Measurements from ENCODE around the gene RALGAPA1.

The RALGAPA1 gene

DNA sequence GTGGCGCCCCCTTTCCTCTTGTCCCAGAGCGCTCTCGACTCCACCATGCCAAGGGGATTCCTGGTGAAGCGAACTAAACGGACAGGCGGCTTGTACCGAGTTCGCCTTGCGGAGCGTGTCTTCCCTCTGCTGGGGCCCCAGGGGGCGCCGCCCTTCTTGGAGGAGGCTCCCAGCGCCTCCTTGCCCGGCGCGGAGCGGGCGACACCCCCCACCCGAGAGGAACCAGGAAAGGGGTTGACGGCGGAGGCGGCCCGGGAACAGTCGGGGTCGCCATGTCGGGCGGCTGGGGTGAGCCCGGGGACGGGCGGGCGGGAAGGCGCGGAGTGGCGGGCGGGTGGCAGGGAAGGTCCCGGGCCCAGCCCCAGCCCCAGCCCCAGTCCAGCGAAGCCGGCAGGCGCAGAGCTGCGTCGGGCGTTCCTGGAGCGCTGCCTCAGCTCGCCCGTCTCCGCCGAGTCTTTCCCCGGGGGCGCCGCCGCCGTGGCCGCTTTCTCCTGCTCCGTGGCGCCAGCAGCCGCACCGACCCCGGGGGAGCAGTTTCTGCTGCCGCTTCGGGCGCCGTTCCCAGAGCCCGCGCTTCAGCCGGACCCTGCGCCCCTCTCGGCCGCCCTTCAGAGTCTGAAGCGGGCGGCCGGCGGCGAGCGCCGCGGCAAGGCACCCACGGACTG, 274.8 kb downstream of the RALGAPA1 start:
- DNase-seq: no peak

DNA sequence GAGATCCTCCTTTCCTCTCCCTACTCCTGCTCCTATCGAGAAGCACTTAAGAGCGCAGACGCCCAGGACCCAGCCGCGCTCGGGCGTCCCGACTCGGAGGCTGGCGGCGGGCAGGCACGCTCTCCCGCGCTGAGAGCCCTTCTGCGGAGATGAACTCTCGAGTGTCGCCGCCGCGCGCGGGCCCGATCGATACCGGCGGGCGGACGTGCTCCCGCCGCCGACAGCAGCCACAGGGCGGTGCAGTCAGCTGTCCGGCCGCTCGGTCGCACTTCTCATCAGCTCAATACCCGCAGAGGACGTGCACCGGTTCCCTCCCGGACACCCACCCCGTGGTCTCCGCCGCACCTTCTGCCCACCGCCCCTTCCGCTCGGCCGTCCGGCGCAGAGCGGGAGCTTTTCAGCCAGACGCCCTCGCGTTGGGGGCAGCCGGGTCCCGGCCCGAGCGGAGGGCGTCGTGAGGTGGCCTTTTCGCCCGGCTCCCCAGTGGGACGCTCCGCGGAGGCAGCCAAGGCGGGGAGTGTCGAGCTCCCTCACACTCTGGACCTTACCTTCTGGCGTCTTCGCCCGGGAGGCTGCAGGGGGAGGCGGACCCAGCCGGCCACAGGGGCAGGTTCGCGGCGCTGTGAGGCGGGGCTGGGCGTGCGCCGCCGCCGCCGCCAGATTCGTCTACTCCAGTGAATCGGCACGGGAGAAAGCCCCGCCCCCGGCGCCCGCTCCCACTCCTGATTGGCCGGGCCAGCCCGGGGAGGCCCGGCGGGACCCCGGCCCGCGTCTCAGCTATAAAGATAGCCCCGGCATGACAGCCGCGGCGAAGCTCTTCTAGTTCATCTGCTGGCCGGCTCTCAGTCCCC, 275.5 kb downstream of the RALGAPA1 start, which contains the start of gene INSM2:
Gene INSM2, plus strand, starts transcription at position 808 of the 851 bp plus-strand sequence. CDS start 89 bp downstream, outside the sequence.
- peak; percentile 34 for DNase-seq

DNA sequence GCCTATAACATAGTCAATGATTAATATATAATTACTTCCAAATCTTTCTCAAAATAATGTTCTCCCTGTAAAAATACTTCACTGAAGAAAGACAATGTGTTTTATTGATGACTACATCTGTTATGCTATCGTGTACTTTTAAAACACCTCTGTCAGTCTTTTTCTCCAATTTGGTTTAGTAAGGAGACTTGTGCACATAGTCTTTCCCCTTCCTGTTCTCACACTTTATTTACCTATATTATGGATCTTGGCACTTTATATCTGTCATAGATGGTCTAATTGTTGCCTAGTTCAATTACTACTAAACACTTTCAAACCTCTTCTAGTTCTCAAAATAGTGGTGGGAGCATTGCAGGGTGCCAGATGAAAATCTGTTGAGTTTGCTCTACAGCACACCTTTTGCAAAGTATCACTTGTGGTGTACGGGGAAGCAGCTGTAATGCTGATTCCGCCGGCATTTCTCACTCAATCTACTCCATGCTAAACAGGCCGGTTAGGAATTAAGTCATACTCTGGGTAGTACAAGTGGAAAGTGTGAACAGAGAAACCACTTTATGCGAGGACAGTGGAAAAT, 276.2 kb downstream of the RALGAPA1 start:
- DNase-seq: no peak

DNA sequence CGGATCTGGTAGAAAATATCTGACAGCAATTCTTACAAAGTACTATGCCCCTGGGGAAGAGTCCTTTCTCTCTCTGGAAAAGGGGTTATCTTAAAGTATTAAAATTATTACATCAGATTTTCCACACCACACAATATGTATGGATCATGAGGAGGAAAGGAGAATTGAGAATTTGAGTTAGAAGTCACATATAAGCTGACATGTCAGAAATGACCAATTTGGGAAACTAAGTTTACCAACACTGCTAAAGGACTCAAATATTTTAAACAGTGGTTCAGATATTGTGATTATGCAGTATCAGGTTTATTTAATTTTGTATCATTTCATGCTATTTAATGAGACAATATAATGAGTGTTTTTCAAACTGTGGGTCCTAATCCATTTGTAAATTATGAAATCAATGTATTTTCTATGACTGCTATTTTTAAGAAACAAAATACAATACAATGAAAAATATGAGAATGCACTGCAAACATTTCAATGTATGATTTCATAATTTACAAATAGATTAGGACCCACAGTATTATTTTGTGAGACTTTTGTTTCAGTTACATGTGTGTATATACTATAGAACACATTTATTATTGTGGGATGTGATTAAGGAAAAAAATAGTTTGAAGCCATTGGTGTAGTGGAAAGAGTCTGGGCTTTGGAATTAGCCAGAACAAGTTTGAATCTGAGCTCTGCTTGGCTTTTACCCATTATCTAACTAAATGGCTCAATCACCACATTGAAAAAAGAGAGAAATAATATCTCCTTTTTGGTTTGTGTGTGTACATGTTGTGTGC, 276.9 kb downstream of the RALGAPA1 start:
- DNase-seq: no peak

DNA sequence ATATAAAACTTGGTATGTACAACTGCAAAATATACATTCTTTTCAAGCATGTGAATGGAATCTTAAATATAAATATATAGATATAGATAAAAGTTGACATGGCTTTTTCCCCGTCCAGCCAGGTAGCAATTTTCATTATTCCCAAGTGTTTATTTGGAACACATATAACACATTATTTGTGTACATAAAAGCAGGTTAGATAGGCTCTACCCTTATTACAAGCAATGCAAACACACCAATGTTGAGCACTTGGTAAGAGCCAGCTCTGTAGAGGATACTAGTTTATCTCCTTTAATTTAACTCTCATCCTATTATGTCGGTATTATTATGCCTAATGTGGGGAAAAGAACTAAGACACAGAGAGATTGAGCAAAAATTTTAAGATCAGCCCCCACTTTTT, 282.1 kb downstream of the RALGAPA1 start:
- no peak for DNase-seq

DNA sequence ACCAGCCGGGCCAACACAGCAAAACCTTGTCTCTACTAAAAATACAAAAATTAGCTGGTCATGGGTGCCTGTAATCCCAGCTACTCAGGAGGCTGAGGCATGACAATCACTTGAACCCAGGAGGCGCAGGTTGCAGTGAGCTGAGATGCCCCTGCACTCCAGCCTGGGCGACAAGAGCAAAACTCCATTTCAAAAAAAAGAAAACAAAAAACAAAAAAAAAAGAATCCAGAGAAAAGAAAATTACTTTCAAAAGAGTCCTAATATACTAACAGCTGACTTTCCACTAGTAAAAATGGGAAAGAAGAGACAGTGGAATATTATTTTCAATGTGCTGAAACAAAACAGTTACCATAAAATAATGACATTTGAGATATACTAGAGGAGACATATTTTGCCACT, 283.4 kb downstream of the RALGAPA1 start:
- DNase-seq: no peak

DNA sequence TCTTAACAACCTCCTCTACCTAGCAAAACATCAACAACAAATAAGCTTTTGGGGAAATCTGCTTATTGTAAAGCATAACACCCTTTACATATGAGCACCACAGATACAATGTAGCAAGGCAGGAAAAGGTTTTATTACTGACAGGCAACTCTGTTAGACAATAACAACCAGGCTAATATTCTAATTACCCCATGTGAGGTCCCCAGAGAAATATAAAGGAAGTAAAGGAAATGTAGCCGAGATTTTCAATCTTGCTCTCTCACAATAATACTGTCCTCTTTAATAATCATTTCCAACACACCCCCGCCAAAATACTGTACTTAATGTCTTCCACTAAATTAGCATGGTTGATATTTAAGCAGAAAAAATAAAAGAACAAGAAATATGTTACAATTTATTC, 289.1 kb downstream of the RALGAPA1 start:
- DNase-seq: no peak

DNA sequence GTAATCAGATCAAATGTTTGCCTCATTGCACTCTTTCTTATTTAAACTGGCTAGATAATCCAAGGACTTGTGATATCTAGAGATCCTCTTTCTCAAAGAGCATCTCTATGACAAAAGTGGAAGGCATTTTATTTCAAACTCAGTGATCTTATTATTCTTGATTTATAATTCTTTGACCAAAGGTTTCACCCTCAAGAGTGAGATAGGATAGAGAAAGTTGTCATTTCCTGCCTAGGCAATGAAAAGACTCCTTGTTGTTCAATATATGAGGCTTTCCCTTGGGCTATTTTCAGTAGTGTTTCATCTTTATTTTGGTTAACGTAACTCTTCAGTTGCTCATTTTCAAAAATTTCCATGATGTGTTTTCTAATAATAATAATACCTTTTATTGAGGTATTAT, 293.2 kb downstream of the RALGAPA1 start:
- no peak for DNase-seq

DNA sequence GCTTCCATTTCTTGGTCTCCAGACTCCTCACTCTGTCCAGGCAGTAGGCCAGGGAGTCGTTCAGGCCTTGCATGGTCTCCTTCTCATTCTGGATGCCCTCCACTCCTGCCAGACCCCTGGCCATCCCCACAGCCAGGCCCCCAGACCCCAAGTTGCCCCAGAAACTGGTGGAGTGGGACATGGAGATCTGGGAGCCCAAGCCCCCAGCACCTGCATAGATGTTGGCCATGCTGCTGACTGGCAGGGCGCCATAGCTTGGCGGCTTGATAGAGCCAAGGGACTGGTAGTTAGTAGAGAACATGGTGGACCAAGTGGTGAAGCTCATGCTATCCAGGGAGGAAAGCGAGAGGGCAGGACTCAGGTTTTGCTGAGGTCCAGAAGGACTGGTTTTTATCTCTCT, 296.3 kb downstream of the RALGAPA1 start:
- no peak for DNase-seq

DNA sequence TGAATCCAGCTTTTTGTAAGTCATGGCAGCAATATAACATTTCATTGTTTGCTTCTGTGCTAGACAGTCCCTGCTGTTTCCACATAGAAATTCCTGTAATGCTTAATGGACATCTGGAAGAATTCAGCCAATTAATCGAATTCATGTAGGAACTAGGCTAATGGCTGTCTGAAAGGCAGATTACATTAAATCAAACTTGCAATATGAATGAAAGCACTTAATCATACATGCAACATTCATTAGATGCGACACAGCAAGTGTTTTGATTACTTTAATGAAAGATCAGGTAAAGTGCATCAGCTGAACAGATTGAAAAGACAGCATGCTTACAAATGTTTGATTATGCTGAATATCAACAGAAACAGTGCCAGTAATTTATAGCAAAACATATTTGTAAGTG, 299.2 kb downstream of the RALGAPA1 start:
- DNase-seq: no peak

DNA sequence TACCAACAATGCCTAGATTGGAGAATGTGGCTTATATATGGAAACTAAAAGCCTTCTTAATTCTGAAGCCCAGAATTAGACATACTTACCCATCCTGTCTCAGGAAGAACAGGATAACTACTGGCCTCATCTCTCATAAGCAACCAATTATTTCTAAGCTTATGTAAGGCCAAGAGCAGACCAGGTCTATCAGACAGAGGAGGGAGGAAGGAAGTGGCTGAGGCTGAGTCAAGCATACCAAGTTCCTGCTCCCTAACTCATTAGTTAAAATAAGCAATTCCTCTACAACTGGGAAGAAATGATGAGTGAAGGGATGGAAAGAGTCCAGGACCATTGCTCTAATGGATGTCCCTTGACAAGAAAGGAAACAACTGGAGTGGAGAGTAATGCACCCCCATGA, 302.2 kb downstream of the RALGAPA1 start:
- DNase-seq: no peak

DNA sequence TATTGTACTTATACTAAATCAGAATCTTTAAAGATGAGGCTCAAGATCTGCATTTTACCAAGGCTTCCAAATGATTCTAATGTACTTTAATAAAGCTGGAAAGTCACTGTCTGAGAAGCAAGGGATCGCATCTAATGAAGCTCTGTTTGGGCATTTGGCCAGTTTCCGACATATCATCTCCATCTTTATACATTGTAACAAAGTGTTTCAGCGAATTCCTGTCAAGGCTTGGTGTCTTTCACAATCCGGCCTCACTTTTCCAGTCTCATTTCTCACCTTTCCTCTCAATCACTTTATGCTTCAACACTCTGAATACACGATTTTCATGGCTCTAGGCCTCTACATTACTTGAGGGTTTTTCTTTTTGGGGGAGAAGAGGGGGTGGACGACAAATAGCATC, 302.6 kb downstream of the RALGAPA1 start:
- no peak for DNase-seq

DNA sequence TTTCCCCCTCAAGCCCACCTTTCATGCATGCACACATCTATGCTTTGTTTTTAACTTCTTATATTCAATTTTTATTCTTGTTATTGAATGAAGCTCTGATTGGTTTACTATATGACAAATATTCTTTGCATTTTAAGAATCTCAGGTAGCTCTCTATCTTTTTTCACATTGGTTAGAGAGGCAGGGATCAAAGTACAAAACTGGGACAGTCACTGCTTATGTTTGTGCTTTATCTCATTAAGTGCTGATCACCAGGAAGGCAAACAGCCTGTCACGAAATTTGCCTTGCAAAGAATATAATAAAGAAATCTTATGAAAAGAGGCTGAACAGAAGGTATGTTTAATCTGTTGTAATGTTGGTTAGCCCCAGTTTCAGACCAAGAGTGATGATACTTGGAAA, 304.8 kb downstream of the RALGAPA1 start:
- no peak for DNase-seq

DNA sequence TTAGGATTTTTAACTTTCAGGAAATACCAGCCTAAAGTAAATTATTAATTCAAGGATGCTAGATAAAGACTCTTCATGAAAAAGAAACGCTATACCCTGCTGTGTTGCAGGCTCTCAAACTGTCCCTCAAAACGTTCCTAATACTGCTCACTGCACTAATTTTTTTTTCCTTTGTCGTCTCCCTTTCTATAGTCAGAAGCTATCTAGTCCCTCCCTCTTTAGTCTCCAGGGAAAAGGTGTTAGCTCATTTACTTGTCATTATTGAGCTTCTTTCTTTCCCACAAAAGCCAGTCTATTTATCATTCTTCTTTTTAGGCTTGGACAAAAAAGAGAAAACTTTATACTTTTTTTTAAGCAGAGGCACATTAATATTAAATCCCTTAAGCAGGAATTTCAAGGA, 305.4 kb downstream of the RALGAPA1 start:
- no peak for DNase-seq

DNA sequence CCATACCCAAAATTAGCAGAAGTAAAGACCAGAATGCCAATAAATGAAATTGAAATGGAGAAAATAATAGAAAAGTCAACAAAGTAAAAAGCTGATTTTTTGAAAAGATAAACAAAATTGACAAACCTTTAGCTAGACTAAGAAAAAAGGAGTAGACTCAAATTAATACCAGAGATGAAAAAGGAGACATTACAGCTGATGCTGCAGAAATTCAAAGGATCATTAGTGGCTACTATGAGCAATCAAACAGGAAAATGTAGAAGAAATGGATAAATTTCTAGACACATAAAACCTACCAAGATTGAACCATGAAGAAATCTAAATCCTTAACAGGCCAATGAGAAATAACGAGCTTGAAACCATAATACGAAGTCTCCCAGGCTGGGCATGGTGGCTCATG, 309.9 kb downstream of the RALGAPA1 start:
- no peak for DNase-seq

DNA sequence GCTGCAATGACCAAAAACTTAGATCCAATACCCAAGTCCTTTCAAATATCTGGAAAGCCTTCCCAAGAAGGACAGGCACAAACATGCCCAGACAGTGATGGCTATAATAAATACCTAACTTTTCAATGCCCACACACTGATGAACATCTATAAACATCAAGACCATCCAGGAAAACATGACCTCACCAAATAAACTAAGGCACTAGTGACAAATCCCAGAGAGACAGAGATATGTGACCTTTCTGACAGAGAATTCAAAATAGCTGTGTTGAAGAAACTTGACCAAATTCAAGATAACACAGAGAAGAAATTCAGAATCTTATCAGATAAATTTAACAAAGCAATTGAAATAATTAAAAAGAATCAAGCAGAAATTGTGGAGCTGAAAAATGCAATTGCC, 313.8 kb downstream of the RALGAPA1 start:
- no peak for DNase-seq

DNA sequence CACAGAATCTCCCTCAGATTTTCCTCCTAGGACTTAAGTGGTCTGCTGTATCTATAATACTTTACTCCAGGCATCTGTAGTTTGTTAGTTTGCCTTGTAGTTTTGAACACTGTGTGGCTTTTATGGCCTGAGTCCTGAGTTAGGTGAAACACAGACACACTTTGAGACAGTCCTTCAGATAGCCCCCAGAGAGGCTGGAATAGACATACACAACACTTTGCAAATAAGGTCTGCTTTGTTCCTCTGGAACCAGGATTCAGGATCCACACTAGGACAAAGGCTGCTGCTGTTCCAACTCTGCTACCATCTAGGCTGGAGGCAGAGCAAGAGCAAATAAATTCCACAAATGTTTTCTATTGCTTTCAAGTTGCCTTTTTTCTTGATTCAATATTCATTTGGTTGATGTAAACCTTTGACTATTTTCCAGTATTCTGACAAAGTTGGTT, 316.5 kb downstream of the RALGAPA1 start:
- DNase-seq: no peak
